Activated CD8-positive, alpha-beta memory T cell treated with anti-CD3 and anti-CD28 coated beads, Interleukin-2, amount 50 U/mL, for 24 hours (primary cell): ENCODE measurements around the gene KDM5C.
A peak's percentile ranks its signal among the peaks of the same experiment; 100 is the strongest.

Source experiments
- DNase-seq: peaks from one replicate; pipeline ENCODE4 v3.0.0-alpha.2; 2020; ENCODE audit errors: extremely low read depth

KDM5C gene

GRCh38 chrX:53224860-53225797 is at the start of gene KDM5C:
TSS of gene KDM5C (minus strand) at chrX:53225207. CDS start at chrX:53224889, 318 bp downstream.
- DNase-seq: peak; percentile 78

DNA sequence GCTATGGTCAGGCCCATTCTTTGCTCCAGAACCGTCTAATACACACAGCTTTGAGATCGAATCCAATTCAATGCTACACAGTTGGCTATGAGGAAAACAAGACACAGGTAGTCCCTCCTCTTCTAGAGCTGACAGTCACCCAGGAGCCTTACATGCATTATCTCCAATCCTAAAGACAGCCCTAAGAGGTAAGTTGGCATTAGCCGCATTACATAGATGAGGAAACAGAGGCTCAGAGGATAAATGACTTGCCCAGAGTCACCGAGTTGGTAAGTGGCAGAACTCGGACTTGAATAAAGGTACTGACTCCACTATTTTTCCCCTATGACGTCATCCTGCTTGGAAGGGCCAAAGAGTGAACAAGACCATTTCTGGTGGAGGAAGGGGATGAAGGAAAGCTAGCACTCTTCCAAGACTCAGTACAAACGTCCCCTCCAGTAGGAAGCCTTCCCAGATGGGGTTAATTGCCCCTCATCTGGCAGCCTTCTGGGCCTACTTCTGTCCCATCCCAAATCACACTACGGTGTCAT is 47.9 kb upstream of the KDM5C start:
- no peak for DNase-seq

DNA sequence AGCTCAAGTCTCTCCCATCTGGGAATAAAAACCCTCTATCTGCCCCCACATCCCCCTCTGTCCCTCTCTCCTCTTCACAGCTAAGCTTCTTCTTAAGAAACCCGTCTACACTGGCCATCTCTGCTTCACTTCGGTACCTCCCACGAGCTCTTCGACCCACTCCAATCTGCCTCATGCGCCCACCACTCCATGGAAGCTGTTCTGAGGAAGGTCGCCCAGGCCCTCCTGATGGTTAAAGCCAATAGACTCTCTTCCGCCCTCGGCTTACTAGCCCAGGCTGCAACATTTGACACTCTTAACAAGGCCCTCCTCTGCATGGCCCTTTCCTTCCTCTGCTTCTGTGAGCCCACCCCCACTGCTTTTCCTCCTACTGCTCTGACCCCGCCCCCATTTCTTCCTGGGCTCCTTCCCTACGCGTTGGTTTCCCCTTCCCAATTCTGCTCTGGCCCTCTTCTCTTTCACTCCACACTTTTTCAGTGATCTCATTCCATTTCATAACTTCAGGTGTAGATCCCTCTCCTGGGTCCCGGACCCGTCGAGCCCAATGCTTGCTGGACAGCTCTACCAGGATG is 44.6 kb upstream of the KDM5C start:
- no peak for DNase-seq

DNA sequence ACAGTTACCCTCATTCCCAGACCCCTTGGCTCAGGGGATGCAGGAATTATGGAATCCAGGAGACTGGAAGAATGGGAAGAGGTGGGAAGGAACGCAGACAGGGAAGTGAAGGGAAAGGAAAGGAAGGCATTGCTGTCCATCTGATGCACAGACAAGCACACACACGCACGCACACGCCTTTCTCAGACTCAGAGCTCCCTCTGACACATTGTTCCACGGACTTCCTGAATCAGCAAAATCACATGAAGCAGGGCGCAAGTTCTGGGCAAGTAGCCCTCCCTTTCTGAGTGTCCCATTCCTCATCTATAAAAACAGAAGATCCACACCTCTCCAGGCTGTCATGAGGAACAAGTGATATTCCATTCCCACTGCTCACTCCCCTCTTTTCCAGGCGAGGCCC is 43.2 kb upstream of the KDM5C start:
- no peak for DNase-seq

GRCh38 chrX:53266914-53267313 is 41.9 kb upstream of the KDM5C start:
- no peak for DNase-seq

DNA sequence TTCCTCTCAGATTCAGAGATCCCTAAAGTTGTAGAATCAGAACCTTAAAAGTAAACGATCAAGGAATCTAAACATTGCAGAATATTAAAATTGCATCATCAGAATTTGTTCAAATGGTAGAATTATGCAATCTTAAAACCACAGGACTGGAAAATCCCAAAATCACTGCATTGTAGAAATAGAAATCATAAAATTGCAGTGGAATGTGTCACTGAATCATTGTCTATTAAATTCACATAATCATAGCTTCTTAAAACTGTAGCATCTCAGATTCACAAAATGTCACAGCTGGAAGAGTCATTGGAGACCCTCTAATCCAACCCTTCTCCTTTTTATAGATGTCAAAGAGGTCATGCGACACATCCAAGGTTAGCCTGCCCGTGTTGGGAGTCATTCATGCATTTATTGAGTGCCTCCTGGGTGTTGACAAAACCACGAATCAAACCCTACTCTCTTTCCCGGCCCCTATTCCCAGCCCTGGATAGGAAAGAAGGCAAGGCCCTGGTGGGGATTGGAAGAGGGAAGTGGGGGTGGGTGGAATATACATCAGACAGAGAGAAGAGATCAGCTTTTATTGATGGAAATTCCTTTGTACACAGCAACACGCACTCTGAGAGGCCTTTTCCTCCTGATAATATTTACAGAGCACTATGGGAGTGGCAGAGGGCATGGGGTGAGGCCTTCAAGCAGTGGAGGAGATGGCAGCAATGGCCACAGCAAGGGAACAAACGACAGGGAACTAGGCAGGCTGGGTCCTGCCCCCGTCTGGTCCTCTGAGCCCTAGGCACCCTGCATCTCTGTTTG is 41.0 kb upstream of the KDM5C start:
- no peak for DNase-seq

GRCh38 chrX:53263597-53264094 is 38.6 kb upstream of the KDM5C start:
- no peak for DNase-seq

DNA sequence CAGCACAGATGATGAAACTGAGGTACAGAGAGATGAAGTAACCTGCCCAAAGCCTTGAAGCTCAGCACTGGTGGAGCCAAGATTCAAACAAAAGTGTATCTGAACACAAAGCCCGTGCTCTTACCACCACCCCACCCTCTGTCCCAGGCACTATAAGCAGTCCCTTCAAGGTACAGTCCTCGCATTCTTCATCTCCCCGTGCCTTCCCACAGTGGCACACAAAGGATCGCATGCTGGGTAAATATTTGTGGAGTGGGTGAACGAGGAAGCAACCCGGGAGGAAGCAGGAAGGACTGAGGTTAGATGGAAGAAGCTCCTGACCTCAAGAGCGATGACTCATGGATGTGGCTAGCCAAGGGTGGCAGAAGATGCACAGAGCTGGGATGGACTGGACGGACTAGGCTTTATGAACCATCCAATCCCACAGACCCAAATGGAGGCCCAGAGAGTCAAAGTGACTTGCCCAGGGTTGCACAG is 37.9 kb upstream of the KDM5C start:
- no peak for DNase-seq

DNA sequence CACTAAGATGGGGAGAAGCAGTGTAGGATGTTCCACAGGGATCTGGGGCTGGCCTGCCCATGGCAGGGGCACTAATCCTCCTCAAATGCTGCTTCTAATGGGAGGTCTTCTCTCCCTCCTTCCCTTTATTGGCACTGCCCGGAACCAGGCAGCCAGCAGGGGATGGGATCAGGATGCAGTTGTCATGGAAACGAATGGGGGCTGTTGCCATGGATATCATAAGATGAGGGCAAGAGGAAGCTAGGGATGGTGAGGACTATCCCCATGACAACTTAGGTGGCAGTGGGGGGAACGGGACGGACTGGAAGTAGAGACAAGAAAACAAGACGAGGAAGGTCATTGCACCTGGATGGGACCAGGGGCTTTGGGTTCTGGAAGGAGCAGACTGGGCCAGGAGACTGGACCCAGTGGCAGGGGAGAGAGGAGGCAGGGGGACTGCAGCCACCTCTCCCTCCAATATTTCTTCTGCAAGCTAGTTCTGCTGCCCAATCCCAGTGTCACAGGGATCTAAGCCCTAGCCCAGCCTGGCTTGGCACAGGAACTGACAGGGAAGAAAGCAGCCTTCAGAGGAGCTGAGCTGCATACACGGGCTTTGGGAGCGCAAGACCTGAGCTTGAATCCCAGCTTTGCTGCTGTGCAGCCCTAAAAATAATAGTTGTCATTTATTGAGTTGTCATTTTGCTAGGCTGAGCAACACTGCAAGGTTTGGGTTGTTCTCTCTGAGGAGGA is 37.3 kb upstream of the KDM5C start:
- DNase-seq: no peak

DNA sequence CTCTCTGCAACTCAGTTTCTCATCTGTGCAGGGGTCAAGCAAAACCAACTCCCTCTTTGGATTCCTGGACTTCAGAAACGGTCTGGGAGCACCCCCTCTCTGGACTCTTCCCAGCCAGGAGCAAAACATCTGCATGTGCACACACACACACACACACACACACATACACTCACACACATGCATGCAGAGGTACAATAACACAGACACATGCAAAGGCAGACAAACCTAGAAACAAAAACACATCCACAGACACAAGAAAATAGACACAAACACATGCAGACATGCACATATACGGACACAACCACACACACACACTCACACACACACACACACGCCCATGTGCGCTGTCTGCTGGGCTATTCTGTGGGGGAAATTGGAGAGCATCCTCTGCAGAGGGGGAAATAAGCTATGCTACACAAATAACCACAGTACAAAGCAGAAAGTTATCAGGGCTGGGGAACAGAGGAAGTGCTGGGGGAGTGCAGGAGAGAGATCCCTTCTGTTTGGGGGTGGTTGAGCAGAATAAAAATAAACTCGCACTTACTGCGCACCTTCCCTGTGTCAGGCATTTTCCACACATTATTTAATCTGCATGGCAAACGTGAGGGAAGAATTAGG is 36.5 kb upstream of the KDM5C start:
- no peak for DNase-seq

GRCh38 chrX:53260836-53261235 is 35.8 kb upstream of the KDM5C start:
- no peak for DNase-seq

- DNase-seq: no peak
Measured at GRCh38 chrX:53257670-53258423, 32.8 kb upstream of the KDM5C start.

DNA sequence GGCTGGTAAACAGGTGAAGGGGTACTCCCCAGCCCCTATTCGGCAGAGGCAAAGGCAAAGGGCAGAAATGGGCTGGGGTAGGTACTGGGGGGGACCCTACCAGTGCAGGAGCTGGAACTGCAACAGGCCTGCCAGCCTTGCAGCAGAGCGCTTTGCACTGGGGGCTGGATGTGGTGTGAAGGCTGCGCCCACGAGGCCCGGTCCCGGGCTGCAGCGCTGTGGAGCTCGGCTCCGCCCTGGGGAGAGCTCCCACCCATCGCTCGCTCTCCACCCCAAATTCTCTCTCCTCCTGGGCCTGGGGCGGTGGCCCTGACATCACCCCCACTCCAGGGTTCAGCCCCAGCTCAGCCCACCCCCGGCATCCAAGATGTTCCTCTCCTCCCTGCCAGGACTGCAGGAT is 32.2 kb upstream of the KDM5C start:
- DNase-seq: no peak

DNA sequence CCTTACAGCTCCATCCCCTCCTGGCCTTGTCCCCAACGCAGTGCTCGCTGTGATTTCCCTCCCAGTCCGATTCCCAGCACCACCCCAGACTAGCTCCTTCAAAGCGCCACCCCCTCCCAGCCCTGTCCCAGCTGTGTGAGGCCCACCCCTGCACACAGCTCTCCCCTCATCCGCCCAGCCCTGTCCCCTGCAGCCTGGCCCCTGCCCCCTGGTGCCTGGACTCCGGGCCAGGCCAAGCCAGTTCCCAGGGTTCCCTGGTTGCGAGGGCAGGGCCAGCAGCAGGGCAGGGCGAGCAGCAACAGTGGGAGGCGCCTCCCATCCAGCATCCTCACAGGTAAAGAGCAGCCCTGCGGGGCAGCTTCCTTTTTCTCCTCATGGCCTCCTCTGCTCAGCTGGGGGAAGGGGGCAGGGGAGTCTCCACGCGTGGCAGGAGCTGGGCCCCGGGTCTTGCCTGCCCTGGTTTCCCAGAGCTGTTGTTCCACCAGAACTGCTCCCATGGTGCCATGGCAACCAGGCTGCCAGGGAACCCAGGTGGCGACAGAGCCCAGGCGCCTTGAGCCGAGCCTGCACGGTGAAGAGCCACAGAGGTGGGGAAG is 31.5 kb upstream of the KDM5C start:
- DNase-seq: no peak

- no peak for DNase-seq
Measured at GRCh38 chrX:53255738-53256191, 30.8 kb upstream of the KDM5C start.

GRCh38 chrX:53254570-53255461 is 29.8 kb upstream of the KDM5C start:
- DNase-seq: no peak

GRCh38 chrX:53253293-53254020 is 28.4 kb upstream of the KDM5C start:
- DNase-seq: no peak

GRCh38 chrX:53251307-53251706 is 26.3 kb upstream of the KDM5C start:
- no peak for DNase-seq
